ENCODE measurements around the gene MON2. TPM values are rescaled to one million over a fixed set of nuclear protein-coding genes. Genes with fewer than 3 reads are reported as not detected.
A peak's percentile ranks its signal among the peaks of the same experiment; 100 is the strongest.

MON2 gene
- total and polyA plus RNA-seq, 2 of the 13 experiments (the other 11 are each of a cell fraction or from before 2014, with no cell fraction given): 10.5 to 24.8 TPM

GRCh38 chr12:62466594-62467491 lies at the start of gene MON2 (continued):
- TF ChIP-seq ZBTB39 (CRISPR knock-in tag; IDR thresholded peaks at IDR 0.05) (no peak), MEIS1 (CRISPR knock-in tag; IDR thresholded peaks at IDR 0.05; ENCODE audit: borderline replicate concordance) (peak; percentile 55; the same call in 1 of the 2 replicates), ZFP62 (CRISPR knock-in tag; IDR thresholded peaks at IDR 0.05) (no peak), ZNF770 (CRISPR knock-in tag; IDR thresholded peaks at IDR 0.05) (peak; percentile 56), TBP (CRISPR knock-in tag; IDR thresholded peaks at IDR 0.05) (no peak), ZNF841 (CRISPR knock-in tag; IDR thresholded peaks at IDR 0.05; ENCODE audit: borderline replicate concordance) (no peak), ISX (CRISPR knock-in tag; conservative IDR thresholded peaks at IDR 0.05) (0 out of 2 replicates have a peak, but pooled peaks have one; percentile 58), TRIM24 (CRISPR knock-in tag; IDR thresholded peaks at IDR 0.05) (no peak), EHMT2 (IDR thresholded peaks at IDR 0.05; ENCODE audit: borderline replicate concordance, low read depth, low read length) (no peak), EP300 (IDR thresholded peaks at IDR 0.05; ENCODE audit: low read depth in 2 of 2, low read length in 2 of 2) (no peak; a peak in 1 of 4 replicates), EP300 (CRISPR knock-in tag; IDR thresholded peaks at IDR 0.05; ENCODE audit: borderline replicate concordance) (no peak), TFDP2 (CRISPR knock-in tag; IDR thresholded peaks at IDR 0.05) (peak; percentile 80), RELA (CRISPR knock-in tag; IDR thresholded peaks at IDR 0.05) (peak; percentile 61; the same call in 1 of the 2 replicates), SRSF4 (IDR thresholded peaks at IDR 0.05; ENCODE audit: low read depth, low read length, poor library complexity, severe bottlenecking) (no peak)
- TF ChIP-seq, protein P1, sequence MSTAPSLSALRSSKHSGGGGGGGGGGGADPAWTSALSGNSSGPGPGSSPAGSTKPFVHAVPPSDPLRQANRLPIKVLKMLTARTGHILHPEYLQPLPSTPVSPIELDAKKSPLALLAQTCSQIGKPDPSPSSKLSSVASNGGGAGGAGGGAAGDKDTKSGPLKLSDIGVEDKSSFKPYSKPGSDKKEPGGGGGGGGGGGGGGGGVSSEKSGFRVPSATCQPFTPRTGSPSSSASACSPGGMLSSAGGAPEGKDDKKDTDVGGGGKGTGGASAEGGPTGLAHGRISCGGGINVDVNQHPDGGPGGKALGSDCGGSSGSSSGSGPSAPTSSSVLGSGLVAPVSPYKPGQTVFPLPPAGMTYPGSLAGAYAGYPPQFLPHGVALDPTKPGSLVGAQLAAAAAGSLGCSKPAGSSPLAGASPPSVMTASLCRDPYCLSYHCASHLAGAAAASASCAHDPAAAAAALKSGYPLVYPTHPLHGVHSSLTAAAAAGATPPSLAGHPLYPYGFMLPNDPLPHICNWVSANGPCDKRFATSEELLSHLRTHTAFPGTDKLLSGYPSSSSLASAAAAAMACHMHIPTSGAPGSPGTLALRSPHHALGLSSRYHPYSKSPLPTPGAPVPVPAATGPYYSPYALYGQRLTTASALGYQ (CRISPR knock-in tag; IDR thresholded peaks at IDR 0.05): peak; percentile 48
- TF ChIP-seq, protein P2, sequence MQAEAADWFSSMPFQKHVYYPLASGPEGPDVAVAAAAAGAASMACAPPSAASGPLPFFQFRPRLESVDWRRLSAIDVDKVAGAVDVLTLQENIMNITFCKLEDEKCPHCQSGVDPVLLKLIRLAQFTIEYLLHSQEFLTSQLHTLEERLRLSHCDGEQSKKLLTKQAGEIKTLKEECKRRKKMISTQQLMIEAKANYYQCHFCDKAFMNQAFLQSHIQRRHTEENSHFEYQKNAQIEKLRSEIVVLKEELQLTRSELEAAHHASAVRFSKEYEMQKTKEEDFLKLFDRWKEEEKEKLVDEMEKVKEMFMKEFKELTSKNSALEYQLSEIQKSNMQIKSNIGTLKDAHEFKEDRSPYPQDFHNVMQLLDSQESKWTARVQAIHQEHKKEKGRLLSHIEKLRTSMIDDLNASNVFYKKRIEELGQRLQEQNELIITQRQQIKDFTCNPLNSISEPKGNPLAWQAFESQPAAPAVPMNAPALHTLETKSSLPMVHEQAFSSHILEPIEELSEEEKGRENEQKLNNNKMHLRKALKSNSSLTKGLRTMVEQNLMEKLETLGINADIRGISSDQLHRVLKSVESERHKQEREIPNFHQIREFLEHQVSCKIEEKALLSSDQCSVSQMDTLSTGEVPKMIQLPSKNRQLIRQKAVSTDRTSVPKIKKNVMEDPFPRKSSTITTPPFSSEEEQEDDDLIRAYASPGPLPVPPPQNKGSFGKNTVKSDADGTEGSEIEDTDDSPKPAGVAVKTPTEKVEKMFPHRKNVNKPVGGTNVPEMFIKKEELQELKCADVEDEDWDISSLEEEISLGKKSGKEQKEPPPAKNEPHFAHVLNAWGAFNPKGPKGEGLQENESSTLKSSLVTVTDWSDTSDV (CRISPR knock-in tag; IDR thresholded peaks at IDR 0.05): 0 out of 2 replicates have a peak, but pooled peaks have one; percentile 71
